ENCODE measurements around the gene PLPP2. TPM values are rescaled to one million over a fixed set of nuclear protein-coding genes. Genes with fewer than 3 reads are reported as not detected.

Gene PLPP2
- total and polyA plus RNA-seq, 2 of the 13 experiments (the other 11 are each of a cell fraction or from before 2014, with no cell fraction given), result not detected

- H3K27me3 ChIP-seq (ENCODE audit: control insufficient read depth in 1 of 2, insufficient read depth in 2 of 2, low read length in 2 of 2), result peaks cover 4 to 26% of the 10 kb centered on the region in 2 experiments; a peak in 4 of 5 replicates
- CTCF ChIA-PET (ENCODE audit: low intra/inter-chr PET ratio, low total read pairs), result no interaction called here
- no peak overlapping the region for H2AFZ ChIP-seq (ENCODE audit: low read length)
- WGBS (ENCODE audit: low lambda C conversion rate), result 53% methylated on average over 10 of the region's 16 CpGs
- TF ChIP-seq TIGD3 (CRISPR knock-in tag; IDR thresholded peaks at IDR 0.05; ENCODE audit: borderline replicate concordance) (no peak), MTERF4 (CRISPR knock-in tag; IDR thresholded peaks at IDR 0.05) (no peak), RFX5 (IDR thresholded peaks at IDR 0.05; ENCODE audit: low read depth, low read length) (no peak), ZNF512B (CRISPR knock-in tag; IDR thresholded peaks at IDR 0.05; ENCODE audit: borderline replicate concordance) (no peak), ZNF263 (CRISPR knock-in tag; IDR thresholded peaks at IDR 0.05) (peak; percentile 65; the same call in 1 of the 2 replicates), SRSF9 (IDR thresholded peaks at IDR 0.05; ENCODE audit: borderline replicate concordance, insufficient read depth, low read depth, low read length, poor library complexity, severe bottlenecking) (no peak), MBD4 (IDR thresholded peaks at IDR 0.05; ENCODE audit: borderline replicate concordance, low read length) (no peak), ZBTB4 (CRISPR knock-in tag; IDR thresholded peaks at IDR 0.05; ENCODE audit: borderline replicate concordance) (no peak)
- no peaks in the 10 kb centered on the region for H4K20me1 ChIP-seq (ENCODE audit: insufficient read depth, low read length)
- no peak for FAIRE-seq
- intact Hi-C loops (cut with micrococcal nuclease; ENCODE audit: unreplicated experiment), result no loop called here
- no peak for DNase-seq (ENCODE audit: low spot score)
- H3K9me3 ChIP-seq (ENCODE audit: low read length), result no peaks in the 10 kb centered on the region
- no peaks in the 10 kb centered on the region for H3K79me2 ChIP-seq (ENCODE audit: insufficient read depth, low read length)
- ATAC-seq, result peak; percentile 33
- H3K9ac ChIP-seq (ENCODE audit: insufficient read depth, low read depth, low read length), result no peak overlapping the region
- no peak overlapping the region for H3K4me2 ChIP-seq (ENCODE audit: low read depth, low read length)
- no peak overlapping the region for H3K27ac ChIP-seq (ENCODE audit: extremely low read length, insufficient read depth, low read length)
- BruUV-seq (replicated peaks), result no TSS peak
- no peaks in the 10 kb centered on the region for H3K36me3 ChIP-seq (replicated peaks in 1 of 2; ENCODE audit: control insufficient read depth in 1 of 2, insufficient read depth in 2 of 2, low read length in 2 of 2)
- no peak overlapping the region for H3K4me3 ChIP-seq (replicated peaks in 1 of 3; ENCODE audit: insufficient read depth in 1 of 3, low read depth in 2 of 3, low read length in 3 of 3)
- POLR2A ChIA-PET, result no interaction called here
- in situ Hi-C loops (cut with HindIII; ENCODE audit: extremely low pct_ligation_motif_present, low pct_unique_long_range_greater_than_20kb), result no loop called here
- no peaks in the 10 kb centered on the region for H3K4me1 ChIP-seq (ENCODE audit: insufficient read depth, low read length)
Measured at GRCh38 chr19:281156-281853, 9.9 kb downstream of the PLPP2 start.
